IPS-18a (cell line): ENCODE data around the gene GARIN6.

Source experiments
- H3K27ac ChIP-seq: one replicate; pipeline ENCODE4 v1.5.1; 2013; ENCODE audit warnings: low read length
- H3K27me3 ChIP-seq: one replicate; pipeline ENCODE4 v1.6.1; 2013; ENCODE audit warnings: mild to moderate bottlenecking, low read length; ENCODE audit not compliant: control insufficient read depth, insufficient read depth
- H3K36me3 ChIP-seq: one replicate; pipeline ENCODE4 v1.6.1; 2013; ENCODE audit warnings: low read depth, low read length; ENCODE audit not compliant: control insufficient read depth
- H3K4me1 ChIP-seq: one replicate; pipeline ENCODE4 v1.6.1; 2013; ENCODE audit warnings: low read depth, low read length; ENCODE audit not compliant: control insufficient read depth
- H3K4me3 ChIP-seq: one replicate; pipeline ENCODE4 v1.5.1; 2013; ENCODE audit warnings: low read length
- H3K9ac ChIP-seq: one replicate; pipeline ENCODE4 v1.6.1; 2013; ENCODE audit warnings: mild to moderate bottlenecking, low read length, moderate library complexity
- H3K9me3 ChIP-seq: one replicate; pipeline ENCODE4 v1.6.1; 2013; ENCODE audit warnings: low read depth, low read length; ENCODE audit not compliant: control insufficient read depth

The GARIN6 gene

DNA sequence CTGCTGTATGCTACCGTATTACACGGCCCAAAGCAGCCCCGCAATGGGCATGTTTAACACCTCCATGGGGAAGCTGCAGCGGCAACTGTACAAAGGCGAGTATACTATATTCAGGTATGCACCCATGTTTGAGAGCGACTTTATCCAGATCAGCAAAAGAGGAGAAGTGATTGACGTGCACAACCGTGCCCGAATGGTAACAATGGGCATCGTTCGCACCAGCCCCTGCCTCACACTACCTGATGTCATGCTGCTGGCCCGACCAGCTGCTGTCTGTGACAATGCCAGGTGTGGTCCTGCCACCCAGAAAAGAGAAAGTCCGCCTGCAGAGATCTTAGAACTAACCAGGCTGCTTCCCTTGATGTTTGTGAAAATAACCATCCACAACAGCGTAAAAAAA is 630 bp downstream of the GARIN6 start:
- H3K27ac ChIP-seq = no peak overlapping the region
- no peak overlapping the region for H3K9ac ChIP-seq
- H3K4me3 ChIP-seq = no peak overlapping the region
- H3K36me3 ChIP-seq = no peaks in the 10 kb centered on the region
- H3K27me3 ChIP-seq = no peaks in the 10 kb centered on the region
- no peaks in the 10 kb centered on the region for H3K9me3 ChIP-seq
- no peaks in the 10 kb centered on the region for H3K4me1 ChIP-seq

DNA sequence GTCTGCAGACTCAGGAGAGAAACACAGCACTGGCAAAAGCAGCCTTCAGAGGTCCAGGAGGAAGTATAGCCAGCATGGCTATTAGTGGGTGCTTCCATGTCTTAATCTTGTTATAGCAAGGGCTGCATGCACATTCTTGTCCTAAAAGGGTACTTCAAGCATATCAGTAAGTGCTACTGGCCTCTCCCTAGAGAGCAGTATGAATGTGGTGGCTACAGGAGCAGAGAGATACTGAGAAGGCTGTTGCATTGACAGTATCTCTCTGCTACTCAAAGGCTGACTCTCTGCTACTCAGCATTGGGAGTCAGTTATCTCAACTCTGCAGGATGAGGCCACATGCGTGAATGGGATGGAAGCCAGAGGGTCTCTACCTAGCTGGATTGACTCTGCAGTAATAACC is 2.0 kb downstream of the GARIN6 start:
- no peak overlapping the region for H3K27ac ChIP-seq
- no peak overlapping the region for H3K4me3 ChIP-seq
- H3K9me3 ChIP-seq = no peaks in the 10 kb centered on the region
- no peak overlapping the region for H3K9ac ChIP-seq
- H3K27me3 ChIP-seq = no peaks in the 10 kb centered on the region
- H3K36me3 ChIP-seq = no peaks in the 10 kb centered on the region
- H3K4me1 ChIP-seq = no peaks in the 10 kb centered on the region

DNA sequence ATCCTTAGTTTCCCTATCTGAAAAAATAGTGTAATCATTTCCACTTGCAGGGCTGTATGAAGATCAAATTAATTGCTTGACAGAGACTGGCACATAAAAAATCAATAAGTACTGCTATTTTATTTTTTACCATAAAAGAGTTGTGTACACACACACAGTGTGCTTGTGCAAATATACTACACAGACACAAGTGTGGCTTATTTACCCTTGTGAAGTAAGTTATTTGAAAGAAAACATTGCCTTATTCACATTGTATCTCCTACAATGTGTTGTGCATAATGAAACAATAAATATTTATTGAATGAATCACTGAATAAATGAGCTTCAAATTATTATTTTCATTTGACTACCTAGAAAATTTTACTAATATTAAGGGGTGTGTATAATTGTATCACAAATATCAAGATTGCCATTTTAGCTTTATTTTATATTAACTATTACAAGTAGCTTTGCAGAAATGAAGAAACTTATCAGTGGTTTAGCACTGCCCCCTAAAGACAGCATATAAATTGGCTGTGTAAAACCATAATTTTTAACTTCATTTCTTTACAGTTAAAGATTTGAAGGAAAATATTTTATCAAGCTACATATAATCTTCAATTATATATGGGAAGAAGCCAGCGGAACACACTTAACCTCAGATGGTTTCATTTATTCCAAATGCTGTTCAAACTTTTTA is 11.3 kb downstream of the GARIN6 start:
- H3K27me3 ChIP-seq = no peaks in the 10 kb centered on the region
- no peaks in the 10 kb centered on the region for H3K9me3 ChIP-seq
- H3K27ac ChIP-seq = no peak overlapping the region
- H3K4me1 ChIP-seq = peaks cover 6% of the 10 kb centered on the region
- no peak overlapping the region for H3K4me3 ChIP-seq
- no peaks in the 10 kb centered on the region for H3K36me3 ChIP-seq
- no peak overlapping the region for H3K9ac ChIP-seq

DNA sequence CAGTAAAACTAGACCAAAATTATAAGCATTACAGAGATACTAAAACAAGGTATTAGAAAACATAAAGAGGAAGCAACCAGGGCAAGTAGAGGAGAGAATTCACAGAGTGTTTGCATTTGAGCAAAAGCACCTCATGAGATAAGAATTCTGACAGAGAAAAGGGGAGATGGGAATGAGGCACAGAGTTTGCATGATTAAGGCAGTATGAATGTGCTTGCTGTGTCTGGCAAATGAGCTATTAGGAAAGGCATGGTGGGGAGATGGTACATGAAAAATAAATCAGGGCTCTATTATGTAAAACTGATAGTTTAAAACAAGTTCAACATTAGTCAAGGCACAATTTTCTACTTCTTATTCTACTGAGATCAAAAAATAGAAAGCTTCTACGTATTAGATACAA is 23.1 kb downstream of the GARIN6 start:
- H3K36me3 ChIP-seq = no peaks in the 10 kb centered on the region
- H3K4me1 ChIP-seq = peaks cover 5% of the 10 kb centered on the region
- no peak overlapping the region for H3K27ac ChIP-seq
- no peak overlapping the region for H3K9ac ChIP-seq
- H3K4me3 ChIP-seq = no peak overlapping the region
- H3K27me3 ChIP-seq = no peaks in the 10 kb centered on the region
- peaks cover 4% of the 10 kb centered on the region for H3K9me3 ChIP-seq

DNA sequence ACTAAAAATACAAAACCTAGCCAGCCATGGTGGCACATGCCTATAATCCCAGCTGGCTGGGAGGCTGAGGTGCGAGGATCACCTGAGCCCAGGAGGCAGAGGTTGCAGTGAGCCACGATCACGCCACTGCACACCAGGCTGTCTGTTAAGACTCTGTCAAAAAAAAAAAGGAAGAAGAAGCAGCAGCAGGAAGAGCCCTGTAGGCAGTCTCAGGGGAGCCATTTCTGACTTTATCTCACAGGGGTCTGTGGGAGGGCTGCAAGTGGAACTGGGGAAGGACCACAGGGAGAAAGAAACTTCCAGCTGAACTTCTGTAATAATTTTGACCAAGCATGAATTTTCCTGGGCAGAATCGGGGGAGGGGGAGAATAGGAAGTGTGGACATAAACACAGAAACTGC is 32.7 kb downstream of the GARIN6 start:
- peaks cover 3% of the 10 kb centered on the region for H3K9me3 ChIP-seq

DNA sequence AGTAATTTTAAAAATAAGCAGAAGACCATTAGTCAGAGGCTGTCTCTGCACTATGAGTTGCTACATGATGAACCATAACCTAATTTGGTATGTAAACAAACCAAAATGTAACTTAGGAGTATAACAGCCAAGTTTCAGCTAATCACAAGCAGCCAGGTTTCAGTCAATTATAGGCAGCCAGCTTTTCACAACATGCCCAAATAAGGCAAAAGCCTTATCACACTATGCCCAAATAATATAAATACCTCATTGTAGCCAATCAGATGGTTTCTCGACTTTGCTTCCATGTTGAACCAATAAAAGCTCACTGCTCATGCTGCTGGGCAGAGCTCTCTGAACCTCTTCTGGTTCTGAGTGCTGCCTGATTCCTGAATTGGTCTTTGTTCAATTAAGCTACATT is 38.6 kb downstream of the GARIN6 start:
- H3K9me3 ChIP-seq = no peaks in the 10 kb centered on the region
- no peak overlapping the region for H3K9ac ChIP-seq
- H3K36me3 ChIP-seq = no peaks in the 10 kb centered on the region
- no peaks in the 10 kb centered on the region for H3K27me3 ChIP-seq
- H3K4me1 ChIP-seq = no peaks in the 10 kb centered on the region
- H3K4me3 ChIP-seq = no peak overlapping the region
- no peak overlapping the region for H3K27ac ChIP-seq

More for the DNA sequence above, 32.7 kb downstream of the GARIN6 start:
- Histone ChIP-seq H3K4me1 (no peaks in the 10 kb centered on the region), H3K27ac (no peak overlapping the region), H3K27me3 (no peaks in the 10 kb centered on the region), H3K9ac (no peak overlapping the region), H3K36me3 (no peaks in the 10 kb centered on the region), H3K4me3 (no peak overlapping the region)

DNA sequence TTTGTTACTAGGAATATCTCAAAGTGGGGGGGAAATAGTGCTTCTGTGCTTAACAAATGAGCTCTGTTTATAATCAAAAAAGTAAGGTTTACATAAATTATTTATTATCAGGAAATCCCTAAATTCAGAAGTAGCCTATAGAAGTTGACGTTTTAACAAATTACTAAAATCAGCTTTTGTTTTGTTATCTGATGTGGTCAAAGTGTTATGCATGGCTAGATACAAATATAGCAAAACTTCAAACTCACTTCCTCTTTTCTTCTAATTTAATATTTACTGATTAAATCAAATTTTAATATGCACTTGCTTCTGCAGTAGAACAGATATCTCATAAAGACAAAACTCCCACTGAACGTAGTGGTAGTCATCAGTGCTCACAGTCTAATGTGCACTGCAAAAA is 47.5 kb downstream of the GARIN6 start:
- Histone ChIP-seq H3K9ac (no peak overlapping the region), H3K27ac (no peak overlapping the region), H3K27me3 (no peaks in the 10 kb centered on the region), H3K36me3 (no peaks in the 10 kb centered on the region), H3K4me1 (no peaks in the 10 kb centered on the region), H3K4me3 (no peak overlapping the region), H3K9me3 (no peaks in the 10 kb centered on the region)
